HCT116 (cell line): ENCODE results near the gene TWIST2. TPM values are rescaled to one million over a fixed set of nuclear protein-coding genes. Genes with fewer than 3 reads are reported as not detected.

Experiments used
- ATAC-seq: fragments of 200-7000 bp; cut with Tn5 transposase; 2 replicates; pipeline ENCODE4 v1.9.1; 2020; ENCODE audit warnings: mild to moderate bottlenecking, moderate library complexity
- BruUV-seq: library from RNA; stranded (reverse); fragments of 400-500 nt; replicated peaks from 2 replicates; lab custom pipeline; 2021; lab: Mats Ljungman, UMichigan
- CTCF ChIA-PET: fragments of 300-600 bp; sonication (Branson Sonifier 250); formaldehyde crosslinking; loops from one replicate; lab custom pipeline; 2021; ENCODE audit warnings: antibody characterized with exemption; lab: Charles Lee
- POLR2A ChIA-PET: fragments of 300-600, 350-600 bp; sonication (Branson Sonifier 250); formaldehyde crosslinking; loops from one replicate; lab custom pipeline; 2021; ENCODE audit warnings: antibody characterized with exemption; lab: Charles Lee
- RAD21 ChIA-PET, 2 experiments: fragments of 300-600 bp; sonication (Branson Sonifier 250); formaldehyde crosslinking; loops; one replicate each; lab custom pipeline; 2023; ENCODE audit warnings: low total read pairs in 2 of 2; ENCODE audit not compliant: uncharacterized antibody in 2 of 2, unreplicated experiment in 2 of 2, low non-redundant PET in 1 of 2; lab: Charles Lee
- DNase-seq: peaks from one replicate; pipeline ENCODE4 v3.0.0-alpha.2; 2010; ENCODE audit warnings: low read depth, low spot score
- H2AFZ ChIP-seq: fragments of 200-600 bp; shearing (Covaris generic), sonication (generic); 2 replicates; pipeline ENCODE4 v1.6.1; 2017; ENCODE audit warnings: low read depth, mixed run types, mixed read lengths, antibody characterized with exemption, low read length; ENCODE audit not compliant: poor library complexity, severe bottlenecking
- H3K27ac ChIP-seq: 2 replicates; pipeline ENCODE4 v1.5.1; 2012; ENCODE audit warnings: low read depth, low read length
- H3K27me3 ChIP-seq: fragments of 200-600 bp; sonication (generic); 2 replicates; pipeline ENCODE4 v1.6.1; 2016; ENCODE audit warnings: mixed run types, low read length, mixed read lengths; ENCODE audit not compliant: insufficient read depth
- H3K36me3 ChIP-seq, 2 experiments: fragments of 200-500 bp in 1 of 2; fragments of 200-600 bp in 1 of 2; sonication (Bioruptor generic) in 1 of 2; sonication (generic) in 1 of 2; 2 replicates each; pipeline versions ENCODE4 v1.5.1 to v1.6.1; 2014 to 2016; ENCODE audit warnings: low read length in 2 of 2, inconsistent platforms in 1 of 2, mixed read lengths in 1 of 2, mixed run types in 1 of 2; ENCODE audit not compliant: insufficient read depth in 2 of 2, control insufficient read depth in 1 of 2
- H3K4me1 ChIP-seq, 2 experiments: fragments of 200-600 bp in 1 of 2; sonication (generic) in 1 of 2; 2 replicates each; pipeline versions ENCODE4 v1.5.1 to v1.6.1; 2012 to 2017; ENCODE audit warnings: low read length in 2 of 2, inconsistent platforms in 1 of 2, mild to moderate bottlenecking in 1 of 2, mixed read lengths in 1 of 2, mixed run types in 1 of 2, moderate library complexity in 1 of 2; ENCODE audit not compliant: insufficient read depth in 2 of 2, control insufficient read depth in 1 of 2
- H3K4me2 ChIP-seq: fragments of 200-600 bp; sonication (generic); 2 replicates; pipeline ENCODE4 v1.6.1; 2017; ENCODE audit warnings: mixed run types, low read length, mixed read lengths
- H3K4me3 ChIP-seq, 2 experiments: fragments of 200-600 bp in 1 of 2; sonication (generic) in 1 of 2; replicated peaks in 1 of 2; 2 replicates each; pipeline ENCODE4 v1.5.1; 2011 to 2016; ENCODE audit warnings: low read length in 2 of 2, control low read depth in 1 of 2, low read depth in 1 of 2, mild to moderate bottlenecking in 1 of 2, mixed read lengths in 1 of 2, mixed run types in 1 of 2
- H3K79me2 ChIP-seq: fragments of 200-600 bp; sonication (generic); 2 replicates; pipeline ENCODE4 v1.6.1; 2017; ENCODE audit warnings: mild to moderate bottlenecking, mixed run types, low read length, moderate library complexity, mixed read lengths; ENCODE audit not compliant: insufficient read depth
- H3K9ac ChIP-seq: fragments of 200-600 bp; sonication (generic); 2 replicates; pipeline ENCODE4 v1.6.1; 2016; ENCODE audit warnings: low read length, mixed read lengths
- H3K9me2 ChIP-seq: fragments of 200-600 bp; sonication (generic), shearing (Covaris generic); 2 replicates; pipeline ENCODE4 v1.6.1; 2017; ENCODE audit warnings: mixed run types, mild to moderate bottlenecking, moderate library complexity; ENCODE audit not compliant: insufficient read depth
- H3K9me3 ChIP-seq, 2 experiments: fragments of 200-500 bp in 1 of 2; fragments of 200-600 bp in 1 of 2; sonication (Bioruptor generic) in 1 of 2; sonication (generic) in 1 of 2; 2 replicates each; pipeline ENCODE4 v1.6.1; 2014 to 2017; ENCODE audit warnings: low read length in 2 of 2, mixed read lengths in 2 of 2, inconsistent platforms in 1 of 2, low read depth in 1 of 2, mild to moderate bottlenecking in 1 of 2, mixed run types in 1 of 2, moderate library complexity in 1 of 2; ENCODE audit not compliant: control insufficient read depth in 1 of 2, insufficient read depth in 1 of 2
- H4K20me1 ChIP-seq: fragments of 200-600 bp; sonication (generic), shearing (Covaris generic); 2 replicates; pipeline ENCODE4 v1.6.1; 2017; ENCODE audit warnings: mixed run types, mild to moderate bottlenecking, moderate library complexity; ENCODE audit not compliant: insufficient read depth
- ATF3 ChIP-seq: IDR thresholded peaks from 2 replicates; pipeline ENCODE4 v1.6.1; 2012
- CTCF ChIP-seq, 3 experiments: fragments of 200-600 bp in 1 of 3; sonication (generic) in 1 of 3; IDR thresholded peaks in 2 of 3; conservative IDR thresholded peaks in 1 of 3; 2 replicates each; pipeline ENCODE4 v1.5.1; 2012 to 2017; ENCODE audit warnings: low read depth in 2 of 3, low read length in 2 of 3, antibody characterized with exemption in 1 of 3, borderline replicate concordance in 1 of 3, control low read depth in 1 of 3, mild to moderate bottlenecking in 1 of 3, mixed read lengths in 1 of 3, mixed run types in 1 of 3, moderate library complexity in 1 of 3; ENCODE audit not compliant: insufficient read depth in 1 of 3
- ELF1 ChIP-seq: IDR thresholded peaks from 2 replicates; pipeline ENCODE4 v1.6.1; 2012; ENCODE audit warnings: low read depth, borderline replicate concordance
- EZH2phosphoT487 ChIP-seq: fragments of 200-600 bp; IDR thresholded peaks from 2 replicates; pipeline ENCODE4 v1.6.1; 2018; ENCODE audit warnings: antibody characterized with exemption, borderline replicate concordance
- FOSL1 ChIP-seq: IDR thresholded peaks from 2 replicates; pipeline ENCODE4 v1.6.1; 2012; ENCODE audit warnings: low read depth
- JUND ChIP-seq: IDR thresholded peaks from 2 replicates; pipeline ENCODE4 v1.6.1; 2012
- TCF7L2 ChIP-seq: IDR thresholded peaks from 2 replicates; pipeline ENCODE4 v1.7.0; 2011; ENCODE audit warnings: borderline replicate concordance, inconsistent platforms; ENCODE audit not compliant: insufficient read depth, insufficient read length; ENCODE audit errors: extremely low read depth
- YY1 ChIP-seq: IDR thresholded peaks from 2 replicates; pipeline ENCODE4 v1.6.1; 2011; ENCODE audit warnings: low read length, low read depth, moderate library complexity, mild to moderate bottlenecking; ENCODE audit not compliant: insufficient replicate concordance; ENCODE audit errors: extremely low read depth
- ZBTB33 ChIP-seq: IDR thresholded peaks from 2 replicates; pipeline ENCODE4 v1.6.1; 2011; ENCODE audit warnings: mild to moderate bottlenecking, low read length, moderate library complexity; ENCODE audit not compliant: insufficient replicate concordance; ENCODE audit errors: extremely low read depth
- ZFX ChIP-seq: fragments of 450-650 bp; IDR thresholded peaks from 2 replicates; pipeline ENCODE4 v1.6.1; 2017
- intact Hi-C: fragments of 100-400 bp; cut with micrococcal nuclease; formaldehyde crosslinking; loops from 2 replicates; pipeline ENCODE4 v1.10.0; 2022
- total RNA-seq: library from RNA; stranded (reverse); gene quantifications from one replicate; pipeline ENCODE4 v1.2.1, GENCODE V29; 2021; ENCODE audit not compliant: unreplicated experiment

Gene TWIST2
- total RNA-seq, 1 experiment from 2014 or later, result not detected

GRCh38 chr2:238831177-238831576 lies 16.7 kb upstream of the TWIST2 start:
- intact Hi-C loops, result no loop called here
- TF ChIP-seq ATF3 (no peak), ELF1 (no peak), EZH2phosphoT487 (no peak), JUND (no peak), FOSL1 (no peak), YY1 (no peak), TCF7L2 (no peak), ZFX (no peak), ZBTB33 (no peak), CTCF (IDR thresholded peaks at IDR 0.05 in 2 of 3, conservative IDR thresholded peaks at IDR 0.05 in 1 of 3; ENCODE audit: borderline replicate concordance in 1 of 3, insufficient read depth in 1 of 3, low read depth in 2 of 3, low read length in 2 of 3) (no peak)
- TF ChIP-seq, all 23 proteins: peak for 0
- POLR2A ChIA-PET, result no interaction called here

More at GRCh38 chr2:238831177-238831576, 16.7 kb upstream of the TWIST2 start:
- BruUV-seq, result no TSS peak
- no peak overlapping the region for H3K27ac ChIP-seq
- no peaks in the 10 kb centered on the region for H3K9me2 ChIP-seq
- H3K9ac ChIP-seq, result no peak overlapping the region
- ATAC-seq, result no peak
- ChIA-PET CTCF (no interaction called here), RAD21 (no interaction called here)
- no peak overlapping the region for H2AFZ ChIP-seq
- DNase-seq, result no peak
- no peak overlapping the region for H3K4me2 ChIP-seq
- H3K36me3 ChIP-seq, result no peaks in the 10 kb centered on the region
- no peaks in the 10 kb centered on the region for H3K79me2 ChIP-seq
- peaks cover 22% of the 10 kb centered on the region; the same call in 1 of the 2 replicates for H3K27me3 ChIP-seq
- H3K4me3 ChIP-seq, result no peak overlapping the region
- H3K9me3 ChIP-seq, result no peaks in the 10 kb centered on the region
- no peaks in the 10 kb centered on the region for H4K20me1 ChIP-seq
- no peaks in the 10 kb centered on the region for H3K4me1 ChIP-seq
